Left ventricle myocardium superior (tissue), 1 donor: ENCODE data around the gene GAD1. TPM values are rescaled to one million over a fixed set of nuclear protein-coding genes. Genes with fewer than 3 reads are reported as not detected.

Source experiments
- ATAC-seq: fragments of 200-7000 bp; cut with Tn5 transposase; one replicate; pipeline ENCODE4 v1.9.1; 2020; ENCODE audit warnings: mild to moderate bottlenecking, moderate library complexity
- DNase-seq: peaks from one replicate; pipeline ENCODE4 v3.0.0-alpha.2; 2020
- intact Hi-C: fragments of 100-400 bp; cut with micrococcal nuclease; formaldehyde crosslinking; loops from one replicate; pipeline ENCODE4 v1.11.0; 2022
- total RNA-seq: library from RNA; stranded (reverse); fragmentation: NEBNext Ultra II Directional; extraction: Animal tissue kit (Norgen Biotek cat#: 25700); gene quantifications from one replicate; pipeline ENCODE4 v1.2.1, GENCODE V29; 2021
- donor health status: DM: no; HTN: yes; CAD: no; lungs with severe emphysema.

The GAD1 gene
- total RNA-seq, 1 donor from 2014 or later, result not detected

GRCh38 chr2:170815746-170816503, 762 bp upstream of the GAD1 start:
- ATAC-seq, result peak; percentile 79
- intact Hi-C loops, result loop anchor here (10.0 kb wide), 3 partner anchors 331 to 451 kb away; no protein-coding TSS in a partner anchor
- DNase-seq, result peak; percentile 69

DNA sequence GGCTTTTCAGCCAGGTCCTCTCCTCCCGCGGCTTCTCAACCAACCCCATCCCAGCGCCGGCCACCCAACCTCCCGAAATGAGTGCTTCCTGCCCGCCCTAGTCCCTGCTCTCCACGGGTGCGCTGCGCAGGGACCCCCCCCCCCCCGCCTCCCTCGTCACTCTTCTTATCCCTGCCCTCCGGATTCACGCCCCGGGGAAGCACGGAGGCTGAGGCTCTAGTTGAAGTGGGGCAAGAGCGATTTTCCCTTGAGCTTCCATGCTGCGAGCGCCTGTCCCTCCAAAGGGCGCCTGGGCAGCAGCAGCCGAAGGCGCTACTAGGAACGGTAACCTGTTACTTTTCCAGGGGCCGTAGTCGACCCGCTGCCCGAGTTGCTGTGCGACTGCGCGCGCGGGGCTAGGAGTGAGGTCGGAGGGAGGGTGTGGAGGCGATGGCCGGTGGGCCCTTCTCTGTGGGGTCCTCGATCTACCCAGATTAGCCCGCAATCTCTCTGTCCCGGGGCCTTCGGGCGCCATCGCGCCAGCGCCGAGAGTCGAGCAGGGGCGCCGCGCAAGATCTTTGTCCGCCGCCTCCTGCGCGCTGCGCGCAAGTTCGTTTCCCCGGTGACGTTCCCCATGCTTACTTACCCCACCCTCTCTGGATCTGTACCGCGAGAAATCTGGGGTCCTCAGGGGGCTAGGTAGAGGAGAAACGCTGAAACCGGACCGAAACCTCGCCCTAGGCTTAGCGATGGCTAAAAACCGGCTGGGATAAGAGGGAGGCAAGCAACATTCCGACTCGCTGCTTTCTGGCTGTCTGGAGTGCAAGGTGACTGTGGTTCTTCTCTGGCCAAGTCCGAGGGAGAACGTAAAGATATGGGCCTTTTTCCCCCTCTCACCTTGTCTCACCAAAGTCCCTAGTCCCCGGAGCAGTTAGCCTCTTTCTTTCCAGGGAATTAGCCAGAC, 677 bp downstream of the GAD1 start:
- DNase-seq (no peak), ATAC-seq (no peak)
- intact Hi-C loops, result loop anchor here (10.0 kb wide), 3 partner anchors 333 to 453 kb away; no protein-coding TSS in a partner anchor

DNA sequence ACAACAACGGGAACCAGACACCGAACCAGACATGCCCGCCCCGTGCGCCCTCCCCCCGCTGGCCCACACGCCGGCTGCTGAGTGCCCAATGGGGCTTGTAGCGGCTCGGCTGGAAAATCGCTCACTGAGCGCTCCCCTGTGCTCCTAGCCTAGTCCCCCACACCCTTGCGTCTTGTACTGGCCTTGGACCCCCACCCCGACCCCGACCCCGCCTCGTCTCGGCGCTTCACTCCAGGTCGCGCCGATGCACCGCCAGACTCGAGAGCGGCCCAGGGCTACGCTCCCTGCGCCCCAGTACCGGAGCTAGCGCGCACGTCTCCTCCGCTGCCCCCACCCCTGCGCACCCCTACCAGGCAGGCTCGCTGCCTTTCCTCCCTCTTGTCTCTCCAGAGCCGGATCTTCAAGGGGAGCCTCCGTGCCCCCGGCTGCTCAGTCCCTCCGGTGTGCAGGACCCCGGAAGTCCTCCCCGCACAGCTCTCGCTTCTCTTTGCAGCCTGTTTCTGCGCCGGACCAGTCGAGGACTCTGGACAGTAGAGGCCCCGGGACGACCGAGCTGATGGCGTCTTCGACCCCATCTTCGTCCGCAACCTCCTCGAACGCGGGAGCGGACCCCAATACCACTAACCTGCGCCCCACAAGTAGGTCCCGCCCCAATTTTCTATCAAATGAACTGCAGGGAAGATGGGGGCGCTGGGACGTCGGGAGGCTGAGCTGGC, 1.5 kb downstream of the GAD1 start:
- intact Hi-C loops, result loop anchor here (10.0 kb wide), 3 partner anchors 333 to 453 kb away; no protein-coding TSS in a partner anchor
- no peak for DNase-seq
- no peak for ATAC-seq

DNA sequence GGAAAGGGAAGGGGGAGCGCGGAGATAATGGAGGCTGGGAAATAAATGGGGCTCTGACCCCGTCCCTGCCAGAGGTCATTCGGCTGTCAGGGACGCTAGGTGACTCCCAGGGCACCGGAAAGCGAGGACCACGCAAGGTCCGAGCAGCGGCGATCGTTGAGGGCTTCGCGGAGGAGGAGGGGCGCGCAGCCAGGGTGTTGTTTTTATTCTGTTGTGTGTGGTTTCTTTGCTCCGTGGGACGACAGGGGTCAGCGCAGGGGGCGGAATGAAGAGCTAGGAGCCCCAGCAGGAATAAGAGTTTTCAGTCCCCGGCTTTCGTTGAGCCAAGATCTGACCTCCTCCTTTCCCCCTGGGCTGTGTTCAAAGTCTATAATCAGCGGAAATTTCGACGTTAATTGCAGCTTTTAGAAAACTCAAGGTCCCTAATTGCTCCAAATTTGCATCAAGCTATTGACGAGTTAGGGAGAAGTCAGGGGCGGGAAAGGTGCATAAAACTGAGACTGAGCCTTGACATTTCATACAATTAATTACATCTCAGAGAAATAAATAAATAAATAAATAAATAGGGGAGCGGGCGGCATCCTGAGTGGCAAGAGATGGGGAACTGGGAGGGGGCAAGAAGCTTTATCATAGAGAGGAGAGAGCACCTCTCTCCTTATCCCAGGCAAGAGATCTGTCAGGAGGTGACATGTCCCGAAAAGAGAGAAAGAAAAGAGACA, 2.2 kb downstream of the GAD1 start:
- intact Hi-C loops, result loop anchor here (10.0 kb wide), 3 partner anchors 334 to 454 kb away; no protein-coding TSS in a partner anchor
- DNase-seq, result no peak
- no peak for ATAC-seq

DNA sequence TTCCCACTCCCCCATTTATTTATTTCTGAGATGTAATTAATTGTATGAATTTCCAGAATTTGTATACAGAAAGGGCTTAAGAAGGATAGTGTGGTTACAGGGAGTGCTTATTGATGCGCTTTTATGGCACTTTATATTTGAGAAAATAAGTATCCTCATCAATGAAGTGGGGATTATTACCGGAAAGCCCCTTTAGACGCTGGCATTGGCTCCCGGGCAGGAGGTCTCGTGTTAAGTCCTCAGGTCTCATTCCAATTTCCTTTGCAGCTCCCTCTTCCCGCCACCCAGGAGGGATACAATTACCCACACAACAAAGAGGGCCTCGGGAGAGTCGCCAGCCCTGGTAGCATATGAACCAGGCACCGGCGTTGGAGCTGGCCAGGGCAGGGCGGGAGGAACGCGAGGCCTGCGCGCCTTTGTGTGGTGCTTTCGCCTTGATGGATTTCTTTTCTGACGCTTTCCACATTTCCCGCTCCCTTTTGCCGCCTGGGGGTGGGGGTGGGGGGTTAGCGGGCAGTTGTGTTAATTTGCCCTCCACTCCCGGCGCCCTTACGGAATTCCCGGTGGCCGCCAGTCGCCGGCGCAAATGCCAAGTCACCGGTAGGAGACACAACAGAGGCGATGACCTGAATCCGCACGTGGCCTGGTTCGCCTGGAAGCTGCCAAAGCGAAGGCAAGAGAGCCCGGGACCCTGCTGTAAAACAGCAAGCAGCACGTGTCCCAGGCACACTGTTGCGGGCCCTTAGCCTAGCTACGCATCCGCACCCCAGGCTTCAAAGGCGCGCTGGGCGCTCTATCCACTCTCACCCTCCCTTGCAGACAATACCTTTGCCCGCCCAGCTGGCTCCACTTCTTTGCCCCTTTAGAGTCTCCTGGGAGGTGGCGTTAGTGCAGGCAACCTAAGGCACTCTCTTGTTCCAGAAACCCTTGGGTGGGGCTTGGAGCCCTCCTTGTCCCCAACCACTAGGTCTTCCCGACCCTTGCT, 3.3 kb downstream of the GAD1 start:
- no peak for DNase-seq
- intact Hi-C loops, result loop anchor here (10.0 kb wide), 3 partner anchors 335 to 455 kb away; no protein-coding TSS in a partner anchor
- no peak for ATAC-seq

GRCh38 chr2:170820757-170821530, 4.3 kb downstream of the GAD1 start:
- ATAC-seq (no peak), DNase-seq (no peak)
- intact Hi-C loops, result no loop called here

DNA sequence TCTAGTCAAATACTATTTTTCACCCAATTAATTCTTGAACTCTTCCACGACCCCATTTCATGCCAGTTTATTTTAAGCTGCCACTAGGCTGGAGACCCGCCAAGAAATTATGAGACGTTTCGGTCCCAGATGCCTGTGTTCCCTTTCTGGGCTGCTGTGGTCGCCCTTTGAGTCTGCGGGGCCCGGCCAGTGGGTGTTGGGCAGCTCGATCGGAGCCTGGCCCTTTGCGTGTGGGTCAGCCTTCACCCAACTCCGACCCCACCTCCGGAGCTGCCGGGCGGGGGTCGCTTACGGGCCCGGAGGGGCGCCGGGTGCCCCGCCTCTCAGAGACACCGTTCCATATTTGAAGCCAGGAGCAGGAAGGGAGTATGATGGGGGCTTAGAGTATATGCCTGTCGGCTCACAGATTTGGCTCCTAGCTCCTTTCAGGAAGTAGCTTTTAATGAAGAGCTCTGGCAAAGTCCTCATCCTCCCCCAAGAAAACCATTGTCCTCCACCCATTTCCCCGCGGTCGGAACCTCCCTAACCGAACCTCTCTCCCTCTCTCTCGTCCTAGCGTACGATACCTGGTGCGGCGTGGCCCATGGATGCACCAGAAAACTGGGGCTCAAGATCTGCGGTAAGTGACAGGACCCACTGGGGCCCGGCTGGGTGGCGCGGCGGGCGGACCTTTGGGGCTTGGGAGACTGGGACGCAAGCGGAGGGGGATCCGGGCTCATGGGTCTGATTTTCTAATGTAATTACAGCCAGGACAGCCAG, 5.0 kb downstream of the GAD1 start:
- intact Hi-C loops, result no loop called here
- no peak for DNase-seq
- ATAC-seq, result no peak

GRCh38 chr2:170822290-170823087, 5.8 kb downstream of the GAD1 start:
- DNase-seq, result no peak
- ATAC-seq, result peak; percentile 62
- intact Hi-C loops, result no loop called here

- DNase-seq (peak; percentile 45), ATAC-seq (peak; percentile 75)
- intact Hi-C loops, result no loop called here
Observed at GRCh38 chr2:170823088-170823897, 6.6 kb downstream of the GAD1 start.

- DNase-seq (no peak), ATAC-seq (no peak)
- intact Hi-C loops, result no loop called here
Observed at GRCh38 chr2:170823898-170824215, 7.2 kb downstream of the GAD1 start.

DNA sequence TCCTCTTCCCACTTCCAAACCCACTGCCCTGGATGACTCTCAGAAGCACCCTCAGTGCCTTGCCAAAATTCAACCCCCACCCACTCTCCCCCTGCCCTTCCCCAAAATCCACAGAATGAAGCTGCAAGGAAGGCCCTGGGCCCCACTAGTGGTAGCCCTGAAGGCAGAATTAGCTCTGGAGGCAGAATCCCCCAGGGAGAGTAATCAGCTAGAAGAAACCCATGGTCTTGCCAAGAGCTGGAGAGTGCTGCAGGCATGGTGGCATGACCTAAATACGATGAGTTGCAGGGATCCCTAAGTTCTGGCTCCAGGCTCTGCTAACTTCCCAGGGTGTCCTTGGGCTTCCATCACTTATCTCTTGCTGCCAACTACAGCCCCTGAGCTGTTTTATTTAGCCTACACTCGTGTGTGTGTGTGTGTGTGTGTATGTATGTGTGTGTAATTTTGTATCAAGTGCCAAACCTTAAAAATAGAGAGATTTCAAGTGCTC, 7.9 kb downstream of the GAD1 start:
- ATAC-seq, result no peak
- no peak for DNase-seq
- intact Hi-C loops, result no loop called here

DNA sequence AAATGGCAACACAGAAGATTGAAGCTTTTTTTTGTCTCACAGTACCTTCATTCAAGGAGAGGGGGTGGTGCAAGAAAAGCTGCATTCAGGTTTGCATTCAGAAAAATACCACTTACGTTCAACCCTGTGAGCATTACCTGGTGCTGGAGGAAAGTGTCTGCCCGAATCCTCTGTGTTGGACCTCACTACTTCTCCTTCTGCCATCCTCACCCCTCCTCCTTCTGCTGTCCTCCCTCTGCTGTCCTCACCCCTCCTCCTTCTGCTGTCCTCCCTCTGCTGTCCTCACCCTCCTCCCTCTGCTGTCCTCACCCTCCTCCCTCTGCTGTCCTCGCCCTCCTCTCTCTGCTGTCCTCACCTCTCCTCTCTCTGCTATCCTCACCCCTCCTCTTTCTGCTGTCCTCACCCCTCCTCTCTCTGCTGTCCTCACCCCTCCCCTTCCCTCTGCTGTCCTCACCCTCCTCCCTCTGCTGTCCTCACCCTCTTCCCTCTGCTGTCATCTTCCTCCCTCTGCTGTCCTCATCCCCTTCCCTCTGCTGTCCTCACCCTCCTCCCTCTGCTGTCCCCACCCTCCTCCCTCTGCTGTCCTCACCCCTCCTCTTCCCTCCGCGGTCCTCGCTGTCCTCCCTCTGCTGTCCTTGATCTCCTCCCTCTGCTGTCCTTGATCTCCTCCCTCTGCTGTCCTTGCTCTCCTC, 11.3 kb downstream of the GAD1 start:
- intact Hi-C loops, result no loop called here
- ATAC-seq (no peak), DNase-seq (no peak)

DNA sequence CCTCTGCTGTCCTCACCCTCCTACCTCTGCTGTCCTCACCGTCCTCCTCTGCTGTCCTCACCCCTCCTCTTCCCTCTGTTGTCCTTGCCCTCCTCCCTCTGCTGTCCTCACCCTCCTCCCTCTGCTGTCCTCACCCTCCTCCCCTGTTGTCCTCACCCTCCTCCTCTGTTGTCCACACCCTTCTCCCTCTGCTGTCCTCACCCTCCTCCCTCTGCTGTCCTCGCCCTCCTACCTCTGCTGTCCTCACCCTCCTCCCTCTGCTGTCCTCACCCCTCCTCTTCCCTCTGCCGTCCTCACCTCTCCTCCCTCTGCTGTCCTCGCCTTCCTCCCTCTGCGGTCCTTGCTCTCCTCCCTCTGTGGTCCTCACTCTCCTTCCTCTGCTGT, 11.8 kb downstream of the GAD1 start:
- ATAC-seq (no peak), DNase-seq (no peak)
- intact Hi-C loops, result no loop called here

DNA sequence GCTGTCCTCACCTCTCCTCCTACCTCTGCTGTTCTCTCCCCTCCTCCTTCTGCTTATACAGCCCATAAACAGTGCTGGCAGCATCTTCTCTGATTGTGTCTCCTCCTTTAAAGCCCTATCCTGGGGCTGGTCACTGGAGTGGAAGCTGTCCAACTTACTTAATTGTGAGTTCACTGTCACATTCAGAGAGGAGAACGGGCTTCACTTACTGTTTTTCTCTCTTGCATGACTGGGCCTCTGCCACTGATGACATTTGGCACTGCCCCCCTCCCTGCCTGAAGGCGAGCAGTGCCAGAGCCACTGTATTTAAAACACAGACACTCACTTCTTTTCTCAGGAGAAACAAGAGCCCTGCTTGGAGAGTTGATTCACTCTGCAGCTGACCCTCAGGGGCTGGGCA, 12.3 kb downstream of the GAD1 start:
- DNase-seq (no peak), ATAC-seq (no peak)
- intact Hi-C loops, result no loop called here
